ENCODE results near the gene RNF8.

GRCh38 chr6:37417393-37417792 is 63.6 kb downstream of the RNF8 start:
- TF ChIP-seq CTCF (IDR thresholded peaks at IDR 0.05; ENCODE audit: borderline replicate concordance, extremely low read depth, low read length, poor library complexity, severe bottlenecking) (no peak), EZH2 (IDR thresholded peaks at IDR 0.05; ENCODE audit: borderline replicate concordance, low read depth, low read length, severe bottlenecking) (no peak)
